H1 (cell line): ENCODE results near the gene PEX5L. TPM values are rescaled to one million over a fixed set of nuclear protein-coding genes. Genes with fewer than 3 reads are reported as not detected.

Source experiments
- CTCF ChIA-PET: fragments of 300-600 bp; sonication (Branson Sonifier 250); formaldehyde crosslinking; loops from one replicate; lab custom pipeline; 2021; ENCODE audit not compliant: partially characterized antibody; lab: Charles Lee
- POLR2A ChIA-PET: fragments of 300-600 bp; sonication (Branson Sonifier 250); formaldehyde crosslinking; loops from one replicate; lab custom pipeline; 2021; ENCODE audit warnings: inconsistent platforms; ENCODE audit not compliant: partially characterized antibody; lab: Charles Lee
- DNase-seq, 2 experiments: peaks; one replicate each; pipeline versions ENCODE4 v3.0.0 to v3.0.0-alpha.2; 2010 to 2022; ENCODE audit warnings: low spot score in 2 of 2, low read depth in 1 of 2, mixed read lengths in 1 of 2
- FAIRE-seq: peaks from 2 replicates; lab custom pipeline; 2011; peaks lifted over from hg19 to GRCh38; lab: Jason Lieb, UNC
- H2AFZ ChIP-seq: 2 replicates; pipeline ENCODE4 v1.8.1; 2012; ENCODE audit warnings: low read length, inconsistent platforms
- H2AK5ac ChIP-seq: 2 replicates; pipeline ENCODE4 v1.6.1; 2013; ENCODE audit warnings: low read depth, low read length
- H2BK120ac ChIP-seq: replicated peaks from 2 replicates; pipeline ENCODE3; 2013; ENCODE audit warnings: low read depth, low read length, inconsistent platforms
- H2BK12ac ChIP-seq: 2 replicates; pipeline ENCODE4 v1.6.1; 2013; ENCODE audit warnings: low read depth, low read length
- H2BK15ac ChIP-seq: 2 replicates; pipeline ENCODE4 v1.6.1; 2013; ENCODE audit warnings: low read length
- H2BK20ac ChIP-seq: 2 replicates; pipeline ENCODE4 v1.6.1; 2013; ENCODE audit warnings: low read length
- H2BK5ac ChIP-seq: 2 replicates; pipeline ENCODE4 v1.6.1; 2013; ENCODE audit warnings: low read depth, low read length
- H3K14ac ChIP-seq: 2 replicates; pipeline ENCODE4 v1.6.1; 2013; ENCODE audit warnings: inconsistent platforms; ENCODE audit not compliant: insufficient read length
- H3K18ac ChIP-seq: 2 replicates; pipeline ENCODE4 v1.6.1; 2013; ENCODE audit warnings: low read length; ENCODE audit errors: extremely low read depth
- H3K23ac ChIP-seq: 2 replicates; pipeline ENCODE4 v1.6.1; 2013; ENCODE audit warnings: inconsistent platforms; ENCODE audit not compliant: insufficient read length
- H3K23me2 ChIP-seq: 2 replicates; pipeline ENCODE4 v1.6.1; 2013; ENCODE audit warnings: low read depth, low read length
- H3K27ac ChIP-seq: 2 replicates; pipeline ENCODE4 v1.6.1; 2011; ENCODE audit warnings: low read depth, low read length, inconsistent platforms
- H3K27me3 ChIP-seq, 4 experiments: replicated peaks in 1 of 4; 1 replicate in 1 of 4; 2 replicates in 3 of 4; pipeline versions ENCODE4 v1.6.1 to v1.8.1; 2011 to 2013; ENCODE audit warnings: low read length in 3 of 4, mild to moderate bottlenecking in 3 of 4, inconsistent platforms in 2 of 4, mixed read lengths in 2 of 4, moderate library complexity in 1 of 4; ENCODE audit not compliant: control insufficient read depth in 3 of 4, insufficient read depth in 3 of 4; ENCODE audit errors: extremely low read depth in 1 of 4
- H3K36me3 ChIP-seq, 4 experiments: 2 replicates each; pipeline versions ENCODE4 v1.6.1 to v1.8.1; 2011 to 2013; ENCODE audit warnings: mild to moderate bottlenecking in 4 of 4, low read length in 3 of 4, moderate library complexity in 2 of 4, control low read depth in 1 of 4, inconsistent platforms in 1 of 4; ENCODE audit not compliant: insufficient read depth in 4 of 4, control insufficient read depth in 2 of 4
- H3K4ac ChIP-seq: replicated peaks from 2 replicates; pipeline ENCODE3; 2013; ENCODE audit warnings: low read length, low read depth, mixed read lengths, inconsistent platforms; ENCODE audit not compliant: insufficient read length
- H3K4me1 ChIP-seq, 4 experiments: replicated peaks in 1 of 4; 1 replicate in 1 of 4; 2 replicates in 3 of 4; pipeline versions ENCODE4 v1.6.1 to v1.8.1; 2011 to 2013; ENCODE audit warnings: low read length in 3 of 4, inconsistent platforms in 2 of 4, mixed read lengths in 1 of 4; ENCODE audit not compliant: insufficient read depth in 4 of 4, control insufficient read depth in 3 of 4
- H3K4me2 ChIP-seq, 2 experiments: 2 replicates each; pipeline versions ENCODE4 v1.6.1 to v1.8.1; 2011 to 2013; ENCODE audit warnings: low read depth in 2 of 2, low read length in 2 of 2, control low read depth in 1 of 2, inconsistent platforms in 1 of 2, mild to moderate bottlenecking in 1 of 2; ENCODE audit not compliant: insufficient read depth in 1 of 2
- H3K4me3 ChIP-seq, 4 experiments: fragments of 200-600, 300-600 bp in 1 of 4; sonication (generic), shearing (Covaris generic), sonication (Bioruptor Twin) in 1 of 4; 2 replicates each; pipeline versions ENCODE4 v1.5.1 to v1.8.1; 2011 to 2016; ENCODE audit warnings: low read length in 4 of 4, low read depth in 3 of 4, control low read depth in 2 of 4, inconsistent platforms in 2 of 4, mild to moderate bottlenecking in 2 of 4, mixed read lengths in 1 of 4, moderate library complexity in 1 of 4; ENCODE audit not compliant: insufficient read depth in 2 of 4; ENCODE audit errors: extremely low read depth in 1 of 4
- H3K56ac ChIP-seq: replicated peaks from 2 replicates; pipeline ENCODE3; 2013; ENCODE audit warnings: low read depth, mild to moderate bottlenecking, mixed read lengths, low read length, inconsistent platforms; ENCODE audit not compliant: insufficient read length
- H3K79me1 ChIP-seq: 2 replicates; pipeline ENCODE4 v1.6.1; 2013; ENCODE audit warnings: low read depth, low read length, control low read depth
- H3K79me2 ChIP-seq, 2 experiments: 2 replicates each; pipeline versions ENCODE4 v1.6.1 to v1.8.1; 2012 to 2013; ENCODE audit warnings: low read length in 2 of 2, mild to moderate bottlenecking in 2 of 2, inconsistent platforms in 1 of 2; ENCODE audit not compliant: insufficient read depth in 2 of 2, control insufficient read depth in 1 of 2
- H3K9ac ChIP-seq, 4 experiments: replicated peaks in 1 of 4; 1 replicate in 1 of 4; 2 replicates in 3 of 4; pipeline versions ENCODE4 v1.6.1 to v1.8.1; 2011 to 2013; ENCODE audit warnings: low read depth in 3 of 4, low read length in 3 of 4, control low read depth in 2 of 4, mild to moderate bottlenecking in 2 of 4, moderate library complexity in 2 of 4, inconsistent platforms in 1 of 4; ENCODE audit errors: extremely low read depth in 1 of 4
- H3K9me3 ChIP-seq, 2 experiments: 2 replicates each; pipeline versions ENCODE4 v1.6.1 to v1.8.1; 2012 to 2013; ENCODE audit warnings: mild to moderate bottlenecking in 2 of 2, moderate library complexity in 2 of 2, control low read depth in 1 of 2, inconsistent platforms in 1 of 2, low read depth in 1 of 2, low read length in 1 of 2, mixed read lengths in 1 of 2; ENCODE audit not compliant: insufficient read depth in 2 of 2
- H4K20me1 ChIP-seq, 2 experiments: replicated peaks in 1 of 2; 2 replicates each; pipeline versions ENCODE3 to v1.8.1; 2011 to 2013; ENCODE audit warnings: inconsistent platforms in 2 of 2, low read length in 2 of 2, mild to moderate bottlenecking in 1 of 2; ENCODE audit not compliant: insufficient read depth in 2 of 2, control insufficient read depth in 1 of 2
- H4K5ac ChIP-seq: 2 replicates; pipeline ENCODE4 v1.6.1; 2013; ENCODE audit warnings: low read length, low read depth, mixed read lengths, inconsistent platforms; ENCODE audit not compliant: insufficient read length
- H4K8ac ChIP-seq: 2 replicates; pipeline ENCODE4 v1.8.0; 2013; ENCODE audit warnings: mild to moderate bottlenecking, moderate library complexity, low read length, inconsistent platforms; ENCODE audit not compliant: insufficient read depth; ENCODE audit errors: extremely low read depth
- H4K91ac ChIP-seq: replicated peaks from 2 replicates; pipeline ENCODE3; 2013; ENCODE audit warnings: low read length, mixed read lengths, inconsistent platforms; ENCODE audit not compliant: insufficient read length
- CBX5 ChIP-seq: fragments of 300-800, 300-1000 bp; sonication (generic); IDR thresholded peaks from 2 replicates; pipeline ENCODE4 v1.7.1; 2016; ENCODE audit warnings: antibody characterized with exemption, low read length, low read depth
- CEBPB ChIP-seq: IDR thresholded peaks from 2 replicates; pipeline ENCODE4 v1.6.1; 2012; ENCODE audit warnings: low read depth, low read length
- CHD1 ChIP-seq: IDR thresholded peaks from 2 replicates; pipeline ENCODE4 v1.6.1; 2012; ENCODE audit warnings: low read depth, low read length, improper control_type of control experiment
- KDM1A ChIP-seq: fragments of 200-600, 300-600 bp; sonication (generic); IDR thresholded peaks from 2 replicates; pipeline ENCODE4 v1.7.1; 2016; ENCODE audit warnings: mild to moderate bottlenecking, low read length, borderline replicate concordance
- POLR2A ChIP-seq, 2 experiments: IDR thresholded peaks; 1 replicate in 1 of 2; 2 replicates in 1 of 2; pipeline ENCODE4 v1.6.1; 2011; ENCODE audit warnings: low read depth in 2 of 2, low read length in 2 of 2, mild to moderate bottlenecking in 2 of 2; ENCODE audit errors: control extremely low read depth in 1 of 2
- RBBP5 ChIP-seq: IDR thresholded peaks from 2 replicates; pipeline ENCODE4 v1.7.1; 2012; ENCODE audit warnings: low read depth, mild to moderate bottlenecking, inconsistent platforms, low read length, moderate library complexity, borderline replicate concordance
- RNF2 ChIP-seq: fragments of 200-900, 300-1000 bp; sonication (generic); IDR thresholded peaks from 2 replicates; pipeline ENCODE4 v1.7.1; 2016; ENCODE audit warnings: borderline replicate concordance, low read depth, mild to moderate bottlenecking, antibody characterized with exemption, low read length; ENCODE audit not compliant: poor library complexity, severe bottlenecking; ENCODE audit errors: missing control alignments
- SIRT6 ChIP-seq: IDR thresholded peaks from one replicate; pipeline ENCODE4 v1.7.1; 2012; ENCODE audit warnings: low read length, inconsistent platforms
- SIX5 ChIP-seq: IDR thresholded peaks from 2 replicates; pipeline ENCODE4 v1.6.1; 2011; ENCODE audit warnings: mild to moderate bottlenecking, low read depth, low read length
- SP1 ChIP-seq: IDR thresholded peaks from 2 replicates; pipeline ENCODE4 v1.6.1; 2011; ENCODE audit warnings: low read depth, low read length
- YY1 ChIP-seq: IDR thresholded peaks from 2 replicates; pipeline ENCODE4 v1.6.1; 2011; ENCODE audit warnings: low read depth, mild to moderate bottlenecking, low read length
- ZNF274 ChIP-seq: IDR thresholded peaks from 2 replicates; pipeline ENCODE4 v1.7.0; 2012; ENCODE audit warnings: low read length, borderline replicate concordance; ENCODE audit errors: extremely low read depth
- WGBS, 2 experiments: shearing (Covaris generic) in 1 of 2; methylation state at CpG; one replicate each; pipeline versions ENCODE4 v1.1.6 to v1.1.7; 2013 to 2015; ENCODE audit warnings: low lambda C conversion rate in 2 of 2, mixed read lengths in 2 of 2, inconsistent platforms in 1 of 2, low coverage in 1 of 2, missing lambda C conversion rate in 1 of 2; ENCODE audit not compliant: insufficient replicate concordance in 2 of 2, insufficient coverage in 1 of 2, insufficient read length in 1 of 2; ENCODE audit errors: extremely low coverage in 1 of 2, missing lambda C conversion rate in 1 of 2; 5-methylcytosine and 5-hydroxymethylcytosine counted together
- polyA plus RNA-seq, 7 experiments: library from polyadenylated mRNA; depleted of rRNA in 3 of 7; stranded (reverse) in 5 of 7; unstranded in 2 of 7; fragments of >200 nt in 5 of 7; fragments of 200-250 nt in 2 of 7; gene quantifications; 1 replicate in 5 of 7; 2 replicates in 1 of 7; 4 replicates in 1 of 7; pipeline versions ENCODE4 v1.2.1 to v1.2.3, GENCODE V29; 2011 to 2013; ENCODE audit warnings: missing spikeins in 2 of 7, mixed read lengths in 2 of 7
- total RNA-seq: library from RNA; stranded (reverse); fragmentation: NEBNext Ultra II Directional; extraction: Animal tissue kit (Norgen Biotek cat#: 25700); gene quantifications from 2 replicates; pipeline ENCODE4 v1.2.1, GENCODE V29; 2021

PEX5L gene
- total and polyA plus RNA-seq, 2 of the 8 experiments (the other 6 are each of a cell fraction or from before 2014, with no cell fraction given), result 0.80 to 4.2 TPM

GRCh38 chr3:179865861-179866505 is 170.8 kb downstream of the PEX5L start:
- no peak overlapping the region for H2BK120ac ChIP-seq
- H3K4me3 ChIP-seq, result no peak overlapping the region
- ChIA-PET CTCF (interaction anchor here (1.2 to 4.8 kb wide), 2 partner anchors 14 to 39 kb away, joined by 3 to 20 read pairs; no protein-coding TSS in a partner anchor), POLR2A (no interaction called here)
- H2BK20ac ChIP-seq, result no peak overlapping the region
- no peaks in the 10 kb centered on the region for H3K79me2 ChIP-seq
- no peak overlapping the region for H4K91ac ChIP-seq
- TF ChIP-seq SP1, result no peak
- TF ChIP-seq CHD1, result no peak
- no peak for TF ChIP-seq ZNF274
- no peak for TF ChIP-seq CBX5
- no peak for TF ChIP-seq RNF2
- no peak for TF ChIP-seq KDM1A
- TF ChIP-seq SIRT6, result no peak
- no peak for TF ChIP-seq CEBPB
- TF ChIP-seq SIX5, result no peak
- TF ChIP-seq RBBP5, result no peak
- no peak for TF ChIP-seq YY1
- no peak for TF ChIP-seq POLR2A (IDR thresholded peaks at IDR 0.05; ENCODE audit: control extremely low read depth in 1 of 2, low read depth in 2 of 2, low read length in 2 of 2)
- H3K9me3 ChIP-seq, result no peaks in the 10 kb centered on the region
- H3K56ac ChIP-seq, result no peak overlapping the region
- H3K14ac ChIP-seq, result no peak overlapping the region
- no peak overlapping the region for H2AK5ac ChIP-seq
- H4K8ac ChIP-seq, result no peak overlapping the region
- no peak overlapping the region for H3K4ac ChIP-seq
- no peaks in the 10 kb centered on the region for H4K20me1 ChIP-seq
- no peak overlapping the region for H2BK5ac ChIP-seq
- no peaks in the 10 kb centered on the region for H3K36me3 ChIP-seq
- FAIRE-seq (no peak), DNase-seq (no peak)
- H3K23ac ChIP-seq, result no peak overlapping the region
- H4K5ac ChIP-seq, result no peak overlapping the region
- H2BK15ac ChIP-seq, result no peak overlapping the region
- no peaks in the 10 kb centered on the region for H3K23me2 ChIP-seq
- WGBS, 2 experiments, result 81% methylated on average over 5 of the region's 5 CpGs; no CpG with 5 or more reads in 1 of the 2 experiments
- no peak overlapping the region for H2AFZ ChIP-seq
- no peak overlapping the region for H3K18ac ChIP-seq
- H3K27me3 ChIP-seq, result no peaks in the 10 kb centered on the region
- H3K27ac ChIP-seq, result no peak overlapping the region
- no peaks in the 10 kb centered on the region for H3K4me1 ChIP-seq
- no peak overlapping the region for H3K4me2 ChIP-seq
- H3K9ac ChIP-seq, result no peak overlapping the region
- H2BK12ac ChIP-seq, result no peak overlapping the region
- H3K79me1 ChIP-seq, result no peaks in the 10 kb centered on the region
